ENCODE data around the gene CAVIN2.

CAVIN2 gene

DNA sequence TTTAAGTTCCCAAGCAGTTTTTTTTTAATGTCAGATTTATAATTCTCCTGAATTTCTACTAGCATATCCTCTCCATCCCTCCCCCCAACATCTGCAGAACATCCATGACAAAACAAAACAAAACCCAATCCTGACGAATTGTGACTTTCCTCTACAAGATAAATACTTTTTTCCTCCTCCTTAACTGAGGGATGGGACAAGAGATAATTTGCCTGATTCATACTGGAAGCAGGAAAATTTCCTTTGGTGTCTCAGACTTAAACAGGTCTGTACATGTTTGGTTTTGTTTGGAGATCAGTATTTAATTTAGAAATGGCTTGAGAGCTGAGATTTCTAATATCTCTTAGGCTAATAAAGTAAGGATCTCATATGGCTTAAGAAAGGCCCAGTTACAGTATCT, 2.2 kb downstream of the CAVIN2 start:
- DNase-seq (ENCODE audit: low read depth) = peak; percentile 49
- TF ChIP-seq, protein P1, sequence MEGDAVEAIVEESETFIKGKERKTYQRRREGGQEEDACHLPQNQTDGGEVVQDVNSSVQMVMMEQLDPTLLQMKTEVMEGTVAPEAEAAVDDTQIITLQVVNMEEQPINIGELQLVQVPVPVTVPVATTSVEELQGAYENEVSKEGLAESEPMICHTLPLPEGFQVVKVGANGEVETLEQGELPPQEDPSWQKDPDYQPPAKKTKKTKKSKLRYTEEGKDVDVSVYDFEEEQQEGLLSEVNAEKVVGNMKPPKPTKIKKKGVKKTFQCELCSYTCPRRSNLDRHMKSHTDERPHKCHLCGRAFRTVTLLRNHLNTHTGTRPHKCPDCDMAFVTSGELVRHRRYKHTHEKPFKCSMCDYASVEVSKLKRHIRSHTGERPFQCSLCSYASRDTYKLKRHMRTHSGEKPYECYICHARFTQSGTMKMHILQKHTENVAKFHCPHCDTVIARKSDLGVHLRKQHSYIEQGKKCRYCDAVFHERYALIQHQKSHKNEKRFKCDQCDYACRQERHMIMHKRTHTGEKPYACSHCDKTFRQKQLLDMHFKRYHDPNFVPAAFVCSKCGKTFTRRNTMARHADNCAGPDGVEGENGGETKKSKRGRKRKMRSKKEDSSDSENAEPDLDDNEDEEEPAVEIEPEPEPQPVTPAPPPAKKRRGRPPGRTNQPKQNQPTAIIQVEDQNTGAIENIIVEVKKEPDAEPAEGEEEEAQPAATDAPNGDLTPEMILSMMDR (conservative IDR thresholded peaks at IDR 0.05; ENCODE audit: control insufficient read depth, insufficient read depth, low read depth, low read length) = no peak
- peak overlapping the region; percentile 37 for H3K4me3 ChIP-seq (ENCODE audit: control insufficient read depth, low read depth, low read length)

DNA sequence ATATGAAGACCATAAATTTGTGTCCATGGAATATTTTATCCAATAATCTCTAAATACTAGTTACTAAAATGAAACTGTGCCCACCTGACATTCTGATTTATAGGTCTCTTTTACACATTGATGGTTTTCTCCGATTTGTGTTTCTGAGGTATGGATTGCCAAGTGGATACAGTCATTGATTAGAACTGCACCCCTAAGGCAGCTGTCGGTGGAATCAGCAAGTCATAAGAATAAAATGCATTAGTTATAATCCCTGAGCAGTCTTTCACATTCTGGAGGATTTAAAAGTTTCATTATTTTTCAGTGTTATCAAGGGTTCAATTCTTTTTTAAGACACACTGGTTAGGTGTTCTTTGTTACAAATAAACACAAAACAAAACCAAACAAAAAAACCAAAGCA, 6.0 kb downstream of the CAVIN2 start:
- TF ChIP-seq, protein P1 (conservative IDR thresholded peaks at IDR 0.05; ENCODE audit: control insufficient read depth, insufficient read depth, low read depth, low read length) = no peak
- no peak overlapping the region for H3K4me3 ChIP-seq (ENCODE audit: control insufficient read depth, low read depth, low read length)
- DNase-seq (ENCODE audit: low read depth) = no peak

DNA sequence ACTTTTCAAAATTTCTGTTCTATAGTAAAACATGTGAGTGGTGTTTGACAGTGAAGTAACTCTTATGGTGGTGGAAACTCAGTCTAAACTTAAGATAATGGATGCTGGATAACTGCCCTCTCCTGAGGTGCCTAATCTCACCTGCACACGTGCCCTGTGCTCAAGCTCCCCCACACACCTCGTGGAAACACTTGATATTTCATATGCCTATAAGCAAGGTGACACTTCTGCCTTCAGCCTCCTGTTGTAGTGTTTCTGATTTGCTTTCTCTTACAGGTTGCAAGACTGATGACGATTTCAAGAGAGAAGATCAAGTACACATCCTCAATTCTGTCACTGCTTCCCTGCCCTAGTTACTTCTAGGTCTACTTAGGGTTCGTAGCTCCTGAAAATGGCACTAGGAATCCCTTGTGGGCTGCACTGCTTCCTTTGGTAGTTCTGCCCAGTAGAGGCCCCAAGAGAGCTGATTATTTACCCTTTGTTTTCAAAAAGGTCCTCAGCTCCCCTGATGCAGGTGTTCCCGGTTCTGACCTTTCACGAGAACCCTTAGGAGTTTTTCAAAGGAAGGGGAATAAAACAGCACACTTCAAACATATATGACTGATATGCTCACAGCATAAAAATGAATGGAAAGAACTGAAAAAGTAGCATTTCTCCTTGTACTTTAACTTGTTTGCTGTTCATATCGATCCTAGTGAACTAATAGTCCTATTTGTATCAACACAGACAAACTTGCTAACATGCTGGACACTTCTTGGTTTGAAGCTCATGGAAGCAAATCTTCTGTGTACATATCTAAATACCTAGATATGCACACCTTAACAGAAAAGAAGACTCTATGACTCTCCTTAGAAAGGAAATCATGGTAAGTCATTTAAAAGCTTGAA, 6.7 kb downstream of the CAVIN2 start:
- no peak for DNase-seq (ENCODE audit: low read depth)
- TF ChIP-seq, protein P1 (conservative IDR thresholded peaks at IDR 0.05; ENCODE audit: control insufficient read depth, insufficient read depth, low read depth, low read length) = no peak

DNA sequence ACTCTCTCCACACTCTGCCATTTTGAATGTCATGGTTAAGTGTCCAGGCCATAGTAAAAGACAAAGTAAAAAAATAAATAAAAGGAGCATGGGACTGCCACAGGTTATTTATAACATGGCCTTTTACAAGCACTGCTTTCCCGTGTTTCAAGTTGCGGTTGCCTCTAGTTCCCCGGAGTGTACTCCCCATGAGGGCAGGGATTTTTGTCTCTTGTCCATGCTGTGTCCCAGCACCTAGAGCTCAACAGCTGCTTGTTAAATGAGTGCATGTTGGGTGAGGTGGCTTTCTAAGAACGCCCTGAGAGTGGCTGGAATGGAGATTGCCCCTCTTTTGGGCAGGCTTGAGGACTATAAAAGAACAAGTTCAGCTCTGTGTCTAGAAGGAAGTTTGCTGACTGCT, 8.4 kb downstream of the CAVIN2 start:
- no peak overlapping the region for H3K4me3 ChIP-seq (ENCODE audit: control insufficient read depth, low read depth, low read length)
- DNase-seq (ENCODE audit: low read depth) = no peak
- TF ChIP-seq, protein P1 (conservative IDR thresholded peaks at IDR 0.05; ENCODE audit: control insufficient read depth, insufficient read depth, low read depth, low read length) = no peak

More for the DNA sequence above, 6.7 kb downstream of the CAVIN2 start:
- H3K4me3 ChIP-seq (ENCODE audit: control insufficient read depth, low read depth, low read length) = no peak overlapping the region

DNA sequence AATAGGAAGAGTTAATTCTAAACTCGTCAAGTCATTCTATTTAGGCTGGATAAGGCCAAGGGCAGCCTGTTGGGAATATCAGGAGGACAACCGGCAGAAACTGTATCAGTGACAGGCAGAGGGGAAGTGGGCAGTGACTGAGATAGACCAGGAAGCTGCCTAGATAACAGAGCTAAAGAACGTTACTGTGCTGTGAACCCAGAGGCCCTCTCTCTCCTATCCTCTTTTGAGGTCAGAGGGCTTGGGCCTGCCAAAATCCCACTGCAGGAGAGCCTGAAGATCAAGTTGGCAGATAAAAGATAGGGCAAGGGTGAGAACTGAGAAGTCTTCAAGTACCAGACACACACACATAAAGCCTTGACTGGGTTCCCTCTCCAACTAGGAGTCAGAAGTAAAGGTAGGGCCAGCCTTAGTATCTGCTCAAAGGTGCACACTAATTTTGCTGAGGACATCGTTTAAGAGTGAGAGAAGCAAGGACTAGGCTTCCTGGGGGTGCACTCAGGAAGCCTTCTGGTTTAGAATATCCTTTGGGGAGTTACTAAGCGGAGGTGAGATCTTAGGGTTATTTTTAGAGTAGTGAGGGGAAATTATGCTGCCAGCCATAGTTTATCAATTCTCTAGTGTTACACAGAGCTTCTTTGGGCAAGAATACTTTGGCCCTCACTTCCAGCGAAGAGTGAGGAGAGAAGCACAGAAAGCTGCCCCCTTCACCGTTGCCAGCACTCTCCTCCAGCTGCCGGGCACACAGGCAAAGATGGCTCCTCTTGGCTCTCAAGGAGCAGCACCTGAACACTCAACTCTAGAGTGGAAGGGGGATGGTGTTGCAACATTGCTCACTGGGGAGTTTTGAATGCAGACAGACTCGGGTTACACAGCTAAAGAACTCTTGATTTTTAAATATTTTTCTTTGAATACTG, 9.8 kb downstream of the CAVIN2 start:
- TF ChIP-seq, protein P1 (conservative IDR thresholded peaks at IDR 0.05; ENCODE audit: control insufficient read depth, insufficient read depth, low read depth, low read length) = no peak
- H3K4me3 ChIP-seq (ENCODE audit: control insufficient read depth, low read depth, low read length) = no peak overlapping the region
- DNase-seq (ENCODE audit: low read depth) = peak; percentile 47

DNA sequence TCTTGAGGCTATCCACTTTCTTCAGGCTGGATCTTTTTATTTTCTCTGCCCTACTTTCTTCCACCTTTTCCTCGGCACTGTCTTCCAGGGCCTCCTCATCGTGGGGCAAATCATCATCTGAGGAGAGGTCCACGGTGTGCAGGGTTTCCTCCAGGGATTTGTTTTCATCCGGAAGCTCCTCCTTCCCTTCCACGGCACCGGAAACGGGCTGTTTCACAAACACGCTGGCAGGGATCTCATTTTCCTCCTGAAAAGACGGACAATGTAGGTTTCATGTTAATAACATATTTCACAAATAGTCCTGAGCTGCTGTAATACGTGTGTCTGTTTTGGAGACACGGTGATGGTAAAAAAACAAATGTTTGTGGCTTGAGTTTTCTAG, 10.4 kb downstream of the CAVIN2 start:
- no peak overlapping the region for H3K4me3 ChIP-seq (ENCODE audit: control insufficient read depth, low read depth, low read length)
- no peak for DNase-seq (ENCODE audit: low read depth)
- TF ChIP-seq, protein P1 (conservative IDR thresholded peaks at IDR 0.05; ENCODE audit: control insufficient read depth, insufficient read depth, low read depth, low read length) = no peak
